Measurements from ENCODE around the gene C2CD3.

Gene C2CD3

DNA sequence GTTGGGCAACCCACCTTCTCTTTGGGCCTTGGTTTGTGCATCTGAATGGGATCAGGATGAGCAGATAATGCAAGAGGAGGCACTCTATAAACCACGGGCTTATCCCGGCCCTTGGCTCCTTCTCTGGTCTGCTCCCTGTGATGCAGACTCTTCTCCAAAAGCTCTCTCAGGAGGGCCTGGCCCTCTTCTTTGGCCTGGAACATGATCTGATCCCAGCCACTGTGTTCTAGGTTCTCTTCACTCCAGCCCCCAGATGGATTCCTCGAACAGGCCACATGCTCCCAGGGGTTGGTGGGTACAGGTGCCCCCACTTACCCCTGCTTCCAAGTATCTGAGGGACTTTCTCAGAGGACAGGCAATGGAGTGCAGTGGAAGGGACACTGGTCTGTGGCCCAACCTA is 153.2 kb downstream of the C2CD3 start:
- peaks cover 6% of the 10 kb centered on the region for H3K4me1 ChIP-seq (ENCODE audit: low read depth, poor library complexity, severe bottlenecking)
- H3K79me2 ChIP-seq (ENCODE audit: insufficient read depth, low read depth), result no peaks in the 10 kb centered on the region
- H3K36me3 ChIP-seq (ENCODE audit: insufficient read depth), result no peaks in the 10 kb centered on the region
- H2AFZ ChIP-seq (ENCODE audit: low read depth), result no peak overlapping the region
- H3K27me3 ChIP-seq (ENCODE audit: insufficient read depth, low read depth), result no peaks in the 10 kb centered on the region
- H3K4me3 ChIP-seq (IDR thresholded peaks at IDR 0.05; ENCODE audit: insufficient read depth, low read depth, low read length), result no peak overlapping the region
- TF ChIP-seq, protein P1, sequence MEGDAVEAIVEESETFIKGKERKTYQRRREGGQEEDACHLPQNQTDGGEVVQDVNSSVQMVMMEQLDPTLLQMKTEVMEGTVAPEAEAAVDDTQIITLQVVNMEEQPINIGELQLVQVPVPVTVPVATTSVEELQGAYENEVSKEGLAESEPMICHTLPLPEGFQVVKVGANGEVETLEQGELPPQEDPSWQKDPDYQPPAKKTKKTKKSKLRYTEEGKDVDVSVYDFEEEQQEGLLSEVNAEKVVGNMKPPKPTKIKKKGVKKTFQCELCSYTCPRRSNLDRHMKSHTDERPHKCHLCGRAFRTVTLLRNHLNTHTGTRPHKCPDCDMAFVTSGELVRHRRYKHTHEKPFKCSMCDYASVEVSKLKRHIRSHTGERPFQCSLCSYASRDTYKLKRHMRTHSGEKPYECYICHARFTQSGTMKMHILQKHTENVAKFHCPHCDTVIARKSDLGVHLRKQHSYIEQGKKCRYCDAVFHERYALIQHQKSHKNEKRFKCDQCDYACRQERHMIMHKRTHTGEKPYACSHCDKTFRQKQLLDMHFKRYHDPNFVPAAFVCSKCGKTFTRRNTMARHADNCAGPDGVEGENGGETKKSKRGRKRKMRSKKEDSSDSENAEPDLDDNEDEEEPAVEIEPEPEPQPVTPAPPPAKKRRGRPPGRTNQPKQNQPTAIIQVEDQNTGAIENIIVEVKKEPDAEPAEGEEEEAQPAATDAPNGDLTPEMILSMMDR (conservative IDR thresholded peaks at IDR 0.05; ENCODE audit: low read depth, low read length), result no peak
- no peak overlapping the region for H3K9ac ChIP-seq
- H3K4me2 ChIP-seq, result no peak overlapping the region
- H4K20me1 ChIP-seq (ENCODE audit: insufficient read depth), result no peaks in the 10 kb centered on the region
- no peak overlapping the region for H3K27ac ChIP-seq

DNA sequence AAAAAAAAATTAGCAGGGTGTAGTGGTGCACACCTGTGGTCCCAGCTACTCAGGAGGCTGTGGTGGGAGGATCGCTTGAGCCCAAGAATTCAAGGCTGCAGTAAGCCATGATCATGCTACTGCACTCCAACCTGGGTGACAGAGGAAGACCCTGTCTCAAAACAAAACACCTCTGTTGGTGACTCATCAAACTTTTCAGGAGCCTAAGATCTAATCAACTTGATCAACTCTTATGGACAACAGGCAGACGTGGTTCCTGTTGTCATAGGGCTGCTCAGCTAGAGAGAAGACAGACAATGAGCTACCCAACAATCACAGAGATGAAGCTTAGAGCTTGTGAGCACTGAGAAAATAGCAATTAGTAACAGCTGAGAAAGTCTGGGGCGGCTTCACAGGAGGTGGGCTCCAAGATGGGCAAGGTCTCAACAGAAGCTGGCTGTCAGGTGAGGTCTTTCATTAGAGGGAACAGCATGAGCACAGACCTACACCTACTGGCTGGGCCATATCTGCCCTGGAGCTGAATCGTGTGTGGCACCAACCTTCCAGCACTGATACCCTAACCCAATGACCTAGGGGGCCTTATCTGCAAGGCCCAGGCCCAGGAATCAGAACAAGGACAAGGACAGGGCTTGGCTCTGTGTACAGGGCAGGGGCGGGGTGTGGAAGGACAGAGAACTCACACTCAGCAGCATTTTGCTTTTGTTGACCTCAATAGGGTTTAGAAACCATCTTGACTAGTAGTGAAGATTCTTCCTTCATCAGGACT is 154.7 kb downstream of the C2CD3 start:
- peaks cover 6% of the 10 kb centered on the region for H3K4me1 ChIP-seq (ENCODE audit: low read depth, poor library complexity, severe bottlenecking)
- H3K4me2 ChIP-seq, result no peak overlapping the region
- H3K79me2 ChIP-seq (ENCODE audit: insufficient read depth, low read depth), result no peaks in the 10 kb centered on the region
- H3K27ac ChIP-seq, result no peak overlapping the region
- no peaks in the 10 kb centered on the region for H4K20me1 ChIP-seq (ENCODE audit: insufficient read depth)
- no peak overlapping the region for H3K9ac ChIP-seq
- H3K36me3 ChIP-seq (ENCODE audit: insufficient read depth), result no peaks in the 10 kb centered on the region
- no peak overlapping the region for H3K4me3 ChIP-seq (IDR thresholded peaks at IDR 0.05; ENCODE audit: insufficient read depth, low read depth, low read length)
- TF ChIP-seq, protein P1 (conservative IDR thresholded peaks at IDR 0.05; ENCODE audit: low read depth, low read length), result no peak
- H2AFZ ChIP-seq (ENCODE audit: low read depth), result no peak overlapping the region
- H3K27me3 ChIP-seq (ENCODE audit: insufficient read depth, low read depth), result no peaks in the 10 kb centered on the region

DNA sequence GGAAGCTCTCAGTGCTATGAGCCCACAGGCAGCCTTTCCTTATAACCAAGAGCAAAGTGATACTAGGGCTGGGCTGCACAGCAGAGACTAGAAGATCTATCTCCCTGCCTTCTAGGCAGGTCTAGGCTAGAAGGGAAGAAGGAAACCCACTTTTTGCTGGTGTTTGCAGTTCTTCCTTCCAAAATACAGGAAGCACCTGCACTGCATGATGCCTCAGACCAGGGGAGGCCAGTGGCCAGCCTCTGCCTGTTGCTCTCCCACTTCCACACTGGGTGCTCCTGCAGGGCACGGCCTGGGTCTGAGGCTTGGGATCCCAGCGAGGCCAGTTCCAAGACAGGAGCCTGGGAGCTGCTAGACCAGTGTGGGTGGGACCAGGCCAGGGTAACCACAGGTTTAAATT is 155.9 kb downstream of the C2CD3 start:
- Histone ChIP-seq H3K79me2 (ENCODE audit: insufficient read depth, low read depth) (no peaks in the 10 kb centered on the region), H3K4me3 (IDR thresholded peaks at IDR 0.05; ENCODE audit: insufficient read depth, low read depth, low read length) (no peak overlapping the region), H2AFZ (ENCODE audit: low read depth) (no peak overlapping the region), H3K4me2 (no peak overlapping the region), H3K27ac (no peak overlapping the region), H3K36me3 (ENCODE audit: insufficient read depth) (no peaks in the 10 kb centered on the region), H3K27me3 (ENCODE audit: insufficient read depth, low read depth) (no peaks in the 10 kb centered on the region), H3K9ac (no peak overlapping the region), H4K20me1 (ENCODE audit: insufficient read depth) (no peaks in the 10 kb centered on the region), H3K4me1 (ENCODE audit: low read depth, poor library complexity, severe bottlenecking) (peaks cover 6% of the 10 kb centered on the region)
- TF ChIP-seq, protein P1 (conservative IDR thresholded peaks at IDR 0.05; ENCODE audit: low read depth, low read length), result no peak

DNA sequence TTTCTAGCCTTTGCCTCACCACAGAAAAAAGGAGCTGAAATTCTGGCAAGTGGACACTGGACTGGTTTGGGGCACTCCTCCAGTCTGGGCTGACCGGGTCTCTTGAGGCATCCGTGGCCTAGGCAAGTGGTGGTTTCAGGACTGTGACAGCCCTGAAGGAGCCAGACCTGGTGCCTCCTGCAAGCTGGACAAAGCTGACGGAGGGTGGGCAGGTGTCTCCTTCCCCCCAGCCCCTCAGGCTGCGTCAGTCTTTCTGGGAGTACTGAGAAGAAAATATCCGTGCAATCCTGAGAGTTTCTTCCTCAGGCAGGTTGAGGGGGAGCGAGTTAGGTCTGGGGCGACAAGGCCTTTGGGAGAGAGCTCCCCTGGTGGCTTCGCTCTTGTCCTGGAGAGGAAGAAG is 157.7 kb downstream of the C2CD3 start:
- no peaks in the 10 kb centered on the region for H4K20me1 ChIP-seq (ENCODE audit: insufficient read depth)
- H3K27ac ChIP-seq, result no peak overlapping the region
- H3K36me3 ChIP-seq (ENCODE audit: insufficient read depth), result no peaks in the 10 kb centered on the region
- H3K4me3 ChIP-seq (IDR thresholded peaks at IDR 0.05; ENCODE audit: insufficient read depth, low read depth, low read length), result no peak overlapping the region
- H3K4me2 ChIP-seq, result no peak overlapping the region
- peaks cover 6% of the 10 kb centered on the region for H3K4me1 ChIP-seq (ENCODE audit: low read depth, poor library complexity, severe bottlenecking)
- no peak overlapping the region for H2AFZ ChIP-seq (ENCODE audit: low read depth)
- TF ChIP-seq, protein P1 (conservative IDR thresholded peaks at IDR 0.05; ENCODE audit: low read depth, low read length), result no peak
- no peaks in the 10 kb centered on the region for H3K79me2 ChIP-seq (ENCODE audit: insufficient read depth, low read depth)
- H3K9ac ChIP-seq, result no peak overlapping the region
- H3K27me3 ChIP-seq (ENCODE audit: insufficient read depth, low read depth), result no peaks in the 10 kb centered on the region

All from KMS-11 (cell line).